HG02938 (cell line): ENCODE results near the gene TMEM270.
A peak's percentile ranks its signal among the peaks of the same experiment; 100 is the strongest.
"Not testable (repeated sequence)": the region's sequence is repeated elsewhere in the genome, so short reads cannot be mapped to it uniquely, and the experiment has no call there.

Experiments used
- ATAC-seq: cut with Tn5 transposase; IDR thresholded peaks from one replicate; pipeline ENCODE4 v1.9.1; 2021; ENCODE audit warnings: mild to moderate bottlenecking, moderate library complexity; ENCODE audit not compliant: unreplicated experiment

Gene TMEM270

GRCh38 chr7:73831834-73832651, 28.9 kb upstream of the TMEM270 start:
- ATAC-seq = no peak

GRCh38 chr7:73832806-73833205, 28.2 kb upstream of the TMEM270 start:
- ATAC-seq = no peak

- no peak for ATAC-seq
These were observed 27.6 kb upstream of the TMEM270 start for GRCh38 chr7:73833251-73833919.

- no peak for ATAC-seq
These were observed 26.2 kb upstream of the TMEM270 start for GRCh38 chr7:73834626-73835191.

GRCh38 chr7:73837167-73837566, 23.8 kb upstream of the TMEM270 start:
- not testable (repeated sequence) for ATAC-seq

GRCh38 chr7:73838642-73839041, 22.3 kb upstream of the TMEM270 start:
- ATAC-seq = no peak

- ATAC-seq = no peak
These were observed 21.7 kb upstream of the TMEM270 start for GRCh38 chr7:73839290-73839689.

- no peak for ATAC-seq
These were observed 20.9 kb upstream of the TMEM270 start for GRCh38 chr7:73839743-73840714.

- no peak for ATAC-seq
These were observed 20.1 kb upstream of the TMEM270 start for GRCh38 chr7:73840715-73841379.

- no peak for ATAC-seq
These were observed 19.3 kb upstream of the TMEM270 start for GRCh38 chr7:73841689-73842066.

GRCh38 chr7:73842067-73842976, 18.6 kb upstream of the TMEM270 start, which contains the start of gene METTL27:
Gene METTL27, minus strand, starts transcription at chr7:73842516. Its CDS starts 376 bp downstream, at chr7:73842140.
- peak; percentile 92 for ATAC-seq

- no peak for ATAC-seq
These were observed 16.8 kb upstream of the TMEM270 start for GRCh38 chr7:73844131-73844547.

- no peak for ATAC-seq
These were observed 16.0 kb upstream of the TMEM270 start for GRCh38 chr7:73844848-73845460.

- ATAC-seq = not testable (repeated sequence)
These were observed 15.2 kb upstream of the TMEM270 start for GRCh38 chr7:73845701-73846195.

GRCh38 chr7:73847941-73848723, 12.8 kb upstream of the TMEM270 start:
- ATAC-seq = no peak

- no peak for ATAC-seq
These were observed 10.2 kb upstream of the TMEM270 start for GRCh38 chr7:73850781-73851207.
